NCI-H1092 (cell line): Measurements from ENCODE around the gene KCNAB1.
"Not testable (repeated sequence)": the region's sequence is repeated elsewhere in the genome, so short reads cannot be mapped to it uniquely, and the experiment has no call there.

ENCODE experiments used
- DNase-seq: peaks from one replicate; lab custom pipeline; 2025; lab: John Stamatoyannopoulos, UW

KCNAB1 gene

DNA sequence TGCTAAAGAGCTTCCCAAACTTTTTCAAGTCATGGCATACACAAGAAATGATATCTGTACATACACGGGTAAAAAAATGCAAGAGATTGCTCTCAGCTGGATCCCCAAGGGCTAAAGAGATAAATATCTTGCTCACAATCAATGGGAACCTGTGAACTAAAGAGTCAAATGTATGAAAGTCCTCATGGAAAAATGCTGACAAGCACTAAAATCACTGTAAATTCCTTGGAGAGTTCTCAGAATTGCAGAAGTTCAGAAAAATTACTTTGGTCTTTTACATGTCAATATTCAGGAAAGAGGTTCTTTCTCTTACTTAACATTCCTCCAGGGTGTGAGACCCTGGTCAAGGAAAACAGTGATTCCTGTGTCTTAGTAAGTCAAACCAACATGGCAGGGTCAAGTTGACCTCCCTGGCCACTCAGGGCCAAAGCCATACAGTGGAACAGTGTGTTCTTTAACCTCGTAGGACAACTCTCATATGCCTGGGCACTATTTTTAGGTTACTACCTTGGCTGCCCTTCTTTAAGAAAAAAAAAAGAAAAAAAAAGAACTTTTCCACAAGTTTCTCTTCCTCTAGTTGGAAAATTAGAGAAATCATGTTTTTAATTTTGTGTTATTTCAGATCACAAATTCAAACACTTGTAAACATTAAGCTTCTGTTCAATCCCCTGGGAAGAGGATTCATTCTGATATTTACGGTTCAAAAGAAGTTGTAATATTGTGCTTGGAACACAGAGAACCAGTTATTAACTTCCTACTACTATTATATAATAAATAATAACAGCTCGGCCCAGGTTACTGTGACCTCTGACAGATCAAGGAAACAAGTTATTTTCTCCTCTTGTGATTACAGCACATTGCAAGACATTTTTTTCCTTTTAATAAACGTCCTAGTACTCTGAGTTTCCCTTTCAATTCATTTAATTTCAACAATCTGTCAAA is 422.0 kb downstream of the KCNAB1 start:
- DNase-seq, result no peak

- DNase-seq, result no peak
Measured at GRCh38 chr3:156543043-156543555, 422.7 kb downstream of the KCNAB1 start.

- DNase-seq, result no peak
Measured at GRCh38 chr3:156547637-156548036, 427.3 kb downstream of the KCNAB1 start.

- no peak for DNase-seq
Measured at GRCh38 chr3:156548041-156548687, 427.8 kb downstream of the KCNAB1 start.

GRCh38 chr3:156548902-156549301 is 428.5 kb downstream of the KCNAB1 start:
- DNase-seq, result no peak

DNA sequence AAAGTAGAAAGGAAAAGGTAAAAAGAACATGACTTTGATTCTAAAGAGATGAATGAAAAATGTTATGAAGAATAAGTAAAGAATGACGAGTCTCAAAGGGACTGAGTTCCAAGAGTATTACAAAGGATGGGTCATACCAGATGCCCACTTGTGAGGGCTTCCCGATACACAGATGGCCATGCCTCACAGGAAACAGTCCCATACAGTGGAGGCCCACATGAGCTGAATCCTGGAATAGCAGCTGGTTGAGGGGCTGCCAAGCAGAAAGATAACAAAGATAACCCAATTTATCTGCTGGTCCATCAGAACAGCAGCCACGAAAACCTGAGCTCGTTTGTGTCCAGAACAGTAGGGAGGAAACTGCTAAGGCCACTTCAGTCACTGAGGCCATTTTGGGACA is 430.9 kb downstream of the KCNAB1 start:
- no peak for DNase-seq

DNA sequence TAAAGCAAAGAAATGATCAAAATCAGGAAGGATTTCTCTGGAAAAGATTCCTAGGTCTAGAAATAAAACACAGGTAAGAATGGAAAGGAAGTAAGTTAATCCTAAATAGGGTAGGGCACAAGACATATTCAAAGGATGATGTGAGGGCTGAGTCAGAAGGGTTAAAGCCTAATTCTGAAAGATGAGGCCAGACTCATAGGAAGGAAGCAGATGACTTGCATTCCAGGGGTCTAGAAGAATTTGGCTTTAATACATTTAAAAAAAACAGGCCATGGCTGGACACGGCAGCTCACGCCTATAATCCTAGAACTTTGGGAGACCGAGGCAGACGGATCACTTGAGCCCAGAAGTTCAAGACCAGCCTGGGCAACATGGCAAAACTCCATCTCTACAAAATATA is 431.4 kb downstream of the KCNAB1 start:
- DNase-seq, result no peak

- no peak for DNase-seq
Measured at GRCh38 chr3:156552973-156553372, 432.6 kb downstream of the KCNAB1 start.

- no peak for DNase-seq
Measured at GRCh38 chr3:156553705-156554356, 433.5 kb downstream of the KCNAB1 start.

DNA sequence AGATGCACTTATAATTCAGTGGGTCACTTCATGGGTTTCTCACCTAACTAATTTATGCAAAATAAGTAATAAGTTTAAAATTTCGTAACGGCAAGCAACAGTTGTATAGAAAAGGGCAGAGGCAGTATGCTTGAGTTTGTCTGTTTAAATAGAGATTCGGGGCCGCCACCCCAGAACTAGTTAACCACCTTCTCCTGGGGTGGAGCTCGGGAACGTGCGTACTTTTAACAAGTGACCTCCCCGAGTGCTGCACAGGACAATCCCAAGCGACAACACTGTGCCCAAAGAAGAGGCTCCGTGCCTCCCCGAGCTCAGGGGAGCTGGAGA is 434.1 kb downstream of the KCNAB1 start:
- DNase-seq, result no peak

- peak; percentile 97 for DNase-seq
Measured at GRCh38 chr3:156554842-156555687, 434.7 kb downstream of the KCNAB1 start, which contains the start of gene SSR3. TSS of gene SSR3 (minus strand) at chr3:156555117. CDS start at chr3:156555089, 28 bp downstream.

DNA sequence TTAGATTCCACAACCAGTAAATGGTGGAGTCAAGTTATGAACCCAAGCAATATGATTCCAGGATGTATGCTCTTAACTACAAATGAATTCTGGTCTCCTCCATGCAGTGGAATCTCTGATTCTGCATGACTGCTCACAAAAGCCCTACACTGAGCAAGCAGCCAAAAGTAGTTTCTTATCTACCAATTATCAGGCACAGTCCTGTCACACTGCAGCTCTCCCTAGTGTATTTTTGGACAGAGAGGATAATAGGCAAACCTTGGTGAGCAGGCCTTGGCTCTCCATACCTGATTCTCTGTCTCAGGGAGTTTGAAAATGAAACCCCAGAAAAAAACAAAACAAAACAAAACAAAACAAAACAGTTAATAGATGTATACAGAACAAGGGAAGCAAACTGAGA is 438.0 kb downstream of the KCNAB1 start:
- DNase-seq, result no peak

GRCh38 chr3:156559321-156559720 is 438.9 kb downstream of the KCNAB1 start:
- DNase-seq, result no peak

DNA sequence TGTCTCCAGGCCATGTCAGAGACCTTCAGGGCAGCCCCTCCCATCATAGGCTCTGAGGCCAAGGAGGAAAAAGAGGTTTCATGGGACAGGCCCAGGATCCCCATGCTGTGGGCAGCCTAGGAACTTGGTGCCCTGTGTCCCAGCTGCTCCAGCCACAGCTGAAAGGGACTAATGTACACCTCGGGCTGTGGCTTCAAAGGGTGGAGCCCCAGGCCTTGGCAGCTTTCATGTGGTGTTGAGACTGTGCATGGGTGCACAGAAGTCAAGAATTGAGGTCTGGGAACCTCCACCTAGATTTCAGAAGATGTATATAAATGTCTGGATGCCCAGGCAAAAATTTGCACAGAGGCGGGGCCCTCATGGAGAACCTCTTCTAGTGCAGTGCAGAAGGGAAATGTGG is 441.2 kb downstream of the KCNAB1 start:
- DNase-seq, result no peak

- not testable (repeated sequence) for DNase-seq
Measured at GRCh38 chr3:156562486-156562885, 442.1 kb downstream of the KCNAB1 start.

DNA sequence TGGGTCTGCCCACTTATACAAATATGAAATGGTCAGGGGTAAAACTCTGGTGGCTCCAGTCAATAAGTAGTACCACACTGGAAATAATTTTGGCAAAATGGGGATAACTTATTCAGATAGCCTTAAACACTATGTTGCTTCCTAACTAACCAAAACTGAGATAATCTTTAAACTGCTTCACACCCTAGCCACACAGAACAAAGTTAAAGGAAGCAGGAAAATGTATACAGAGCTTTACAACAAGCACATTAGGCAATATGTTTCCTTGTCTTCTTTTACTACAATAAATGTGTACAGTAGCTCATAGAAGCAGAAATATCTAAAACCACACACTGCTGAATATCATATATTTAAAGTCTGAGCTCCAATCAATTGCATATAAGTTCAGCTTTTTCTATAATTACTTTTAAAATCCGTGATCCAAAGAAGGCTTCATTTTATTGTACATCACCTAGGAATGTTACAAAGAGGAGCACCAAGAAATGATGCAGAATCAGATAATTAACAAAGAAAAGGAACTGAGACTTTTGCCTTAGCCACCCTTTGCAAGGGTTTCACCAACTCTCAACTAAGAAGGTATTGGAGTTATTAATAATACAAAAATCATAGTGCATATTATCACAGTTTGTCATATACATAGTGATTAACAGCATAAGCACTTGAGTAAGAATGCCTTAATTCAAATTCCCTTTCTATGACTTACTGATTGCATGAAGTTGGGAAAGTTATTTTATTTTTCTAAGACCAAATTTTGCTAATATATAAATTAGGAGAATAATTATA is 443.7 kb downstream of the KCNAB1 start:
- no peak for DNase-seq

GRCh38 chr3:156569016-156569415 is 448.6 kb downstream of the KCNAB1 start:
- DNase-seq, result not testable (repeated sequence)

DNA sequence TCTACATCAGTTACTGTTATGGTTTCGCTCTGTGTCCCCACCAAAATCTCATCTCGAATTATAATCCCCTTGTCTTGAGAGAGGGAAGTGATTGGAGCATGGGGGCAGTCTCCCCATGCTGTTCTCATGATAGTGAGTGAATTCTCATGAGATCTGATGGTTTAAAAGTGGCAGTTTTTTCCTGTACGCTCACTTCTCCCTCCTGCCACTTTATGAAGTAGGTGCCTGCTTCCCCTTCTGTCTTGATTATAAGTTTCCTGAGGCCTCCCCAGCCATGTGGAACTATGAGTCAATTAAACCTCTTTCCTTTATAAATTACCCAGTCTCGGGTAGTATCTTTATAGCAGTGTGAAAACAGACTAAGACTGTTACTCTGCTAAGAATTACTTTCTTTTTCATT is 449.5 kb downstream of the KCNAB1 start:
- DNase-seq, result not testable (repeated sequence)

GRCh38 chr3:156575641-156576040 is 455.3 kb downstream of the KCNAB1 start:
- no peak for DNase-seq

- DNase-seq, result no peak
Measured at GRCh38 chr3:156576051-156576450, 455.7 kb downstream of the KCNAB1 start.
